HepG2 (cell line): ENCODE results near the gene PRKAG1. TPM values are rescaled to one million over a fixed set of nuclear protein-coding genes. Genes with fewer than 3 reads are reported as not detected.

Experiments used
- CHD2 ChIP-seq: IDR thresholded peaks from 2 replicates; pipeline ENCODE4 v1.6.1; 2011; ENCODE audit warnings: low read depth, low read length, improper control_type of control experiment
- DDIT3 ChIP-seq: sonication (generic); formaldehyde crosslinking; IDR thresholded peaks from 2 replicates; pipeline ENCODE4 v1.4.0; 2020; ENCODE audit warnings: mild to moderate bottlenecking, missing genetic modification reagents
- GATA4 ChIP-seq: sonication (generic); IDR thresholded peaks from 2 replicates; pipeline ENCODE4 v1.6.1; 2016; ENCODE audit warnings: antibody characterized with exemption, low read depth, borderline replicate concordance
- HOXD1 ChIP-seq: sonication (generic); formaldehyde crosslinking; IDR thresholded peaks from 2 replicates; pipeline ENCODE4 v1.5.0; 2020; ENCODE audit warnings: missing genetic modification reagents
- IRF2 ChIP-seq: IDR thresholded peaks from 2 replicates; pipeline ENCODE4 v1.6.1; 2018; ENCODE audit warnings: missing genetic modification reagents, missing compliant biosample characterization
- KDM2A ChIP-seq: sonication (generic); formaldehyde crosslinking; IDR thresholded peaks from 2 replicates; pipeline ENCODE4 v1.4.0; 2020; ENCODE audit warnings: low read depth, missing genetic modification reagents, borderline replicate concordance
- KLF6 ChIP-seq: IDR thresholded peaks from 2 replicates; pipeline ENCODE4 v1.8.0; 2016; ENCODE audit warnings: missing biosample characterization, missing genetic modification reagents
- KMT2B ChIP-seq: IDR thresholded peaks from 2 replicates; pipeline ENCODE4 v1.6.1; 2016; ENCODE audit warnings: missing genetic modification reagents, missing compliant biosample characterization
- MAFF ChIP-seq: IDR thresholded peaks from 2 replicates; pipeline ENCODE4 v1.6.1; 2011; ENCODE audit warnings: low read depth, low read length, improper control_type of control experiment
- MED1 ChIP-seq: sonication (generic); formaldehyde crosslinking; IDR thresholded peaks from 2 replicates; pipeline ENCODE4 v1.4.0; 2020; ENCODE audit warnings: missing genetic modification reagents
- MTERF4 ChIP-seq: sonication (generic); formaldehyde crosslinking; IDR thresholded peaks from 2 replicates; pipeline ENCODE4 v1.8.0; 2023; ENCODE audit warnings: mild to moderate bottlenecking, missing genetic modification reagents
- SIX1 ChIP-seq: sonication (generic); formaldehyde crosslinking; IDR thresholded peaks from 2 replicates; pipeline ENCODE4 v1.4.0; 2020; ENCODE audit warnings: missing genetic modification reagents, borderline replicate concordance
- SMARCC2 ChIP-seq: fragments of 450-650 bp; IDR thresholded peaks from 2 replicates; pipeline ENCODE4 v1.6.1; 2017; ENCODE audit warnings: antibody characterized with exemption, mild to moderate bottlenecking
- ZBTB49 ChIP-seq: sonication (generic); formaldehyde crosslinking; IDR thresholded peaks from 2 replicates; pipeline ENCODE4 v1.4.0; 2020; ENCODE audit warnings: missing genetic modification reagents, borderline replicate concordance
- ZFAT ChIP-seq: sonication (generic); formaldehyde crosslinking; conservative IDR thresholded peaks from 2 replicates; pipeline ENCODE4 v1.8.1; 2023; ENCODE audit warnings: missing genetic modification reagents, inconsistent platforms
- ZFYVE20 ChIP-seq: sonication (generic); formaldehyde crosslinking; IDR thresholded peaks from 2 replicates; pipeline ENCODE4 v1.8.0; 2023; ENCODE audit warnings: low read depth, mild to moderate bottlenecking, moderate library complexity, missing genetic modification reagents, borderline replicate concordance
- ZNF414 ChIP-seq: sonication (generic); formaldehyde crosslinking; IDR thresholded peaks from 2 replicates; pipeline ENCODE4 v1.5.0; 2020; ENCODE audit warnings: missing genetic modification reagents
- ZNF674 ChIP-seq: sonication (generic); formaldehyde crosslinking; IDR thresholded peaks from 2 replicates; pipeline ENCODE4 v1.5.0; 2020; ENCODE audit warnings: low read depth, mild to moderate bottlenecking, missing genetic modification reagents
- ZNF749 ChIP-seq: sonication (generic); formaldehyde crosslinking; IDR thresholded peaks from 2 replicates; pipeline ENCODE4 v1.8.0; 2022; ENCODE audit warnings: mild to moderate bottlenecking, missing genetic modification reagents, moderate library complexity, borderline replicate concordance
- polyA plus RNA-seq, 8 experiments: library from polyadenylated mRNA; depleted of rRNA in 3 of 8; stranded (reverse) in 7 of 8; unstranded in 1 of 8; fragments of >200 nt; fragmentation: Illumina TruSeq in 4 of 8; extraction: Trizol in 4 of 8; gene quantifications; 2 replicates each; pipeline versions ENCODE4 v1.2.1 to v1.2.3, GENCODE V29; 2011 to 2016; ENCODE audit warnings: low read depth in 4 of 8, missing spikeins in 1 of 8, mixed read lengths in 1 of 8; ENCODE audit not compliant: insufficient read depth in 1 of 8
- total RNA-seq, 5 experiments: library from RNA; depleted of rRNA; stranded (reverse); fragments of >200 nt; fragmentation: Illumina TruSeq; extraction: Trizol; gene quantifications; 2 replicates each; pipeline ENCODE4 v1.2.3, GENCODE V29; 2016; ENCODE audit warnings: low read depth in 1 of 5
- TF ChIP-seq, protein P1 (sequence below): sonication (generic); formaldehyde crosslinking; IDR thresholded peaks from 2 replicates; pipeline ENCODE4 v1.4.0; 2020; ENCODE audit warnings: missing genetic modification reagents
- TF ChIP-seq, protein P2 (sequence below): fragments of 450-650 bp; IDR thresholded peaks from 2 replicates; pipeline ENCODE4 v1.6.1; 2017

The PRKAG1 gene
- total and polyA plus RNA-seq, 2 of the 13 experiments (the other 11 are each of a cell fraction or from before 2014, with no cell fraction given), result 26.1 to 32.8 TPM

- TF ChIP-seq, protein P1, sequence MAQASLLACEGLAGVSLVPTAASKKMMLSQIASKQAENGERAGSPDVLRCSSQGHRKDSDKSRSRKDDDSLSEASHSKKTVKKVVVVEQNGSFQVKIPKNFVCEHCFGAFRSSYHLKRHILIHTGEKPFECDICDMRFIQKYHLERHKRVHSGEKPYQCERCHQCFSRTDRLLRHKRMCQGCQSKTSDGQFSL, result peak; percentile 91
- TF ChIP-seq ZNF414 (CRISPR knock-in tag) (peak; percentile 97), ZNF674 (CRISPR knock-in tag) (0 out of 2 replicates have a peak, but pooled peaks have one; percentile 34), MTERF4 (CRISPR knock-in tag) (peak; percentile 75; the same call in 1 of the 2 replicates), IRF2 (peak; percentile 87), HOXD1 (peak; percentile 88), ZNF749 (CRISPR knock-in tag) (0 out of 2 replicates have a peak, but pooled peaks have one; percentile 65), KMT2B (CRISPR knock-in tag) (peak; percentile 96), KLF6 (peak; percentile 89; the same call in 1 of the 2 replicates), ZFAT (CRISPR knock-in tag) (0 out of 2 replicates have a peak, but pooled peaks have one; percentile 25), GATA4 (peak; percentile 48), MED1 (peak; percentile 17; the same call in 1 of the 2 replicates), MAFF (no peak), CHD2 (peak; percentile 93), KDM2A (CRISPR knock-in tag) (peak; percentile 96), SIX1 (CRISPR knock-in tag) (peak; percentile 32; the same call in 1 of the 2 replicates), SMARCC2 (no peak), DDIT3 (CRISPR knock-in tag) (no peak), ZBTB49 (peak; percentile 71; the same call in 1 of the 2 replicates), ZFYVE20 (CRISPR knock-in tag) (no peak)
- TF ChIP-seq, protein P2, sequence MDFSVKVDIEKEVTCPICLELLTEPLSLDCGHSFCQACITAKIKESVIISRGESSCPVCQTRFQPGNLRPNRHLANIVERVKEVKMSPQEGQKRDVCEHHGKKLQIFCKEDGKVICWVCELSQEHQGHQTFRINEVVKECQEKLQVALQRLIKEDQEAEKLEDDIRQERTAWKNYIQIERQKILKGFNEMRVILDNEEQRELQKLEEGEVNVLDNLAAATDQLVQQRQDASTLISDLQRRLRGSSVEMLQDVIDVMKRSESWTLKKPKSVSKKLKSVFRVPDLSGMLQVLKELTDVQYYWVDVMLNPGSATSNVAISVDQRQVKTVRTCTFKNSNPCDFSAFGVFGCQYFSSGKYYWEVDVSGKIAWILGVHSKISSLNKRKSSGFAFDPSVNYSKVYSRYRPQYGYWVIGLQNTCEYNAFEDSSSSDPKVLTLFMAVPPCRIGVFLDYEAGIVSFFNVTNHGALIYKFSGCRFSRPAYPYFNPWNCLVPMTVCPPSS, result no peak
These were observed 41.9 kb upstream of the PRKAG1 start, which contains the start of gene KMT2D (continued) for GRCh38 chr12:49060237-49061156.
